Activated effector memory CD4-positive, alpha-beta T cell treated with Interleukin-2 at 50 U/mL for 16 hours (primary cell): ENCODE results near the gene NFYA.

ENCODE experiments used
- DNase-seq: peaks from one replicate; pipeline ENCODE4 v3.0.0-alpha.2; 2020

The NFYA gene

DNA sequence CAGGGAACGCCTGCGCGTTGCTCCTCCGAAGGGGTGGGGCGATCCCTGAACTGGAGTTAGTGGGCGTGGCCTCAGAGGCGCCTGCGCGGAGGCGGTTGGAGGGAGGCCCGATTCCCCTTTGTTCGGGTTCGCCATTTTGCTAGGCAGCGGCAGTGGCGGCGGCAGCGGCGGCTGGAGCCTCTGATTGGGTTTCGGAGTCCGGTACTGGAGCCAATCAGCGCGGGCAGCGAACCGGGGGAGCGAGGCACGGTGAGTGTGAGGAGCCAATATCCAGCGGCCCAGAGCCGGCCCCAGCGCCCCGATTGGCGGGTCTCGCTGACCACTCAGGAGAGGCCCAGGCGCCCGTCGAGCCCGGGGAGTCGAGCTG is at the start of gene NFYA:
TSS of gene NFYA (plus strand) at position 139 of the 367 bp plus-strand sequence. CDS start 6,116 bp downstream, outside the sequence.
- no peak for DNase-seq

DNA sequence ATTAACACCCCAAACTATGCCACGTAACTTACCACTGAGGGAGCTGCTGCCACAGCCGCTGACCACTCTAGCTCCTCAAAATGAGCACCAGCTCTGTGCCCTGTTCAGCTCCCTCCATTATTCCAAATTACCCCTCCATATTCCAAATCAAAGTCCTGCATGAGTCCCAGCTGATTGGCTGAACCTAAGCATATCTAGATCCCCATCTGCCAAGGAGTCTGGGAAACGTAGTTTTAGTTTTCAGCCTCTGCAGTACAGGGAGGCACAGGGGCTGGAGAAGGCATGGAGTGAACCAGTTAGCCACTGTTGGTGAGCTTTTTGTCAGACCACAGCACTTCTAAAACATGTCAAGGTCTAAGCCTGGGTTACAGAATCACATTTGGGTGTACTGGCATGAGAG is 49.7 kb upstream of the NFYA start:
- no peak for DNase-seq

DNA sequence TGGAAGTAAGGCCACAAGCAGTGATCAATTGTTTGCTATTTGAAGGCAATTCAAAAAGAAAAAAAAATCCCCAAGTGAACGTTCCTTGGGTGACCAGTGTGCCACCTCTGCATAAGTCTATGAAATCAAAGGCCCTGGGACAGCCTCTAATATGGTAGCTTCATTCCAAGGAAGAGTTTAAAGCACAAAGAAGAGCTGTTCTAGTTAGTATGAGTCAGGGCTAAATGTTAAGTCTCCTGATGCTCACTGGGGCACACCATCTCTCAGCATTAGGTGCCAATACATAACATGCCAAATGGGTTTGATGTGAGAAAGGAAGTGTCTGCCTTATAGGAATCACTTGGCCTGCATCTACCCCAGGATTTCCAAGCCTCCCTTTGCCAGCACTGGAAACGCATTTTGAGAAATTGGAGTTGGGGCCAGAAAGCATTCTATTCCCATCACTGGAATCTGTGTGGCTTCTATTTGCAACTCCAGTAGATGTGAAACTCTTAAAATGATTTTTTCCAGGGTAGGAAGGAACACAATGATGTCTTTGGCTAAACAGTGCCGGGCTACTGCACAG is 46.7 kb upstream of the NFYA start:
- no peak for DNase-seq

DNA sequence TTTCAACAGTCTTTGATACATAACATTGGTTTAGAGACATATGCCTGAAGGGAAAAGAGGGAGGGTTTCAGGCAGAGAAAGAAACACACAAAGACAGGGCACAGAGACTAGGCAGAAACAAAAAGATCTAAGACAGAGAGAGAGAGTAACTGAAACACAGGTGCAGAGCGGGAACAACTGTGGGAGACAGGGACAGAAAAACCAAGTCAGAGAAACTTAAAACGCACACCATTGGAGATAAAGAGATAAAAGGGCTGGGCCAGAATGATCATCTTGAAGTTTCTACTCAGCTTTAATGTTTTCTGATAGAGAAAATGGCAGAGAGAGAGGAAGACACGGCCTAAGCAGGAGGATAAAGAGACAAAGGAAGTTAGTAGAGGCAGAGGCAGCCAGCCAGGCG is 45.5 kb upstream of the NFYA start:
- DNase-seq, result no peak

DNA sequence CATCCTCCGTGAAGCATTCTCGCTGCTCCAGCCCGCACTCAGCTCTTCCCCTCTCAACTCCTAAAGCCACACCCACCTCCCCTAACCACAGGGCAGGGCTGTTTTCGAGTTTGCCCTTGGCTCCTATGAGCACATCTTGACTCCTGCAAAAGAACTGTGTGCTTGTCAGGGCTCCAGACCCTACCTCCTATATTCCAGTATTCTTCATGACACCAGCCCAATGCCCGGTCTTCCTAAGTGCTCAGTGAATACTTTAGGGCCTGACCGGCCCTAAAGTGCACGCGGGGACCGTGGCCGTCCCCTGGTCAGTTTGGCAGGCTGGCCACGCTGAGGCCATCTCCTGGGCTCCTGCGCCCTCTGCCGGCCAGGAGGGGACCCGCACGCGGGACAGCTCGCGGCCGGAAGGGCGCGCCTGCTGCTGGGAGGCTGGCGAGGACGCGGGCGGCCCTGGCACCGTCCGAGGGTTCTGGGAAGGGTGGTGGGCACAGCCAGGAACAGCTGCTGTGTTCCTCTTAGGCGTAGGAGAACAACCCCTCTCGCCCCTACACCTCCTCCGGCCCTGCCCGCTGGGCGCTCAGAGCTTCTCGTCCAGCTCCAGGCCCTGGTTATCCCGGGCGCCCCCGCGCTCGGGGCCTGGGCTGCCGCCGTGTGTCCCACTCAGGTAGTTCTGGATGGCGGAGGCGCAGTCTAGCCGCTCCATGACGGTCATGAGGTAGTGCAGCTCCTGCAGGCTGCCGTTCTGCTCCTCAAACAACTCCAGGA is 44.8 kb upstream of the NFYA start:
- DNase-seq, result peak; percentile 67

DNA sequence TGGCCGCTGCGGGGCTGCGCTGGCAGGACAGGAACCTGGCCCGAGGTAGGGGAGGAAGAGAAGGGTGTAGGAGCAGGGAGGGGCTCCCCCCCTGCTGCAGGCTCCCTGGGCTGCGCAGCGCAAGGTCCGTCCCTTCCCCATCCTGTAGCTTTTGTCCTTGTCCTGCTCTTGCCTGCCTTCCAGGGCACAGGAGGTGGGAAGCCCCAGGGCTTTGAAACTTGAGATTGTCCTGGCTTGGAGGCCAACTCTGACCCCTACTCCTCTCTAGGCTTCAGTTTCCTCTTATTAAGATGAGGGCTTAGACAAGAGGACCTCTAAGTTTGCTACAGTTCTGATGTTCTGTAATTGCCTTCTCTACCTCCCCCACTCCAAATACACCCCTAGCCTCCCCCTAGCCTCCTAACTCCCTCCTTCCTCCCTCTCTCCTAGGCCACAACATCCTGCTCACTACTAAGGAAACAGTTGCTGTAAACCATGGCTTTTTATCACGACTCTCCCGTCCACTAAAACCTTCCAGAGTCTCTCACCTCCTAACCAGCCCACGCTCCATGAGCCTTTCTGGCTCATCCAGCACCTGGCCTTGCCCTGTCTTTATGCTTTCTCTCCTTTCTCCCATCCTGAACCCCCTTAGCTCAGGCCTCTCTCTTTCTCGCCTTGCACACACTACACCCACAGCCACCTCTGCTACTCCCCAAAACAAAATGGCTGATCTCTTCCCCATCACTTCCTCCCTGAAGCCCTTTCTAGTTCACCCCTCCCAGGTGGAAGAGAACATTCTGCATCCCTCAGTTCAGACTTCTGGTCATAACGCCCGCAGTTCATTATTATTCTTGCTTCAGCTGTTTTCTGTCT is 44.0 kb upstream of the NFYA start:
- DNase-seq, result no peak

DNA sequence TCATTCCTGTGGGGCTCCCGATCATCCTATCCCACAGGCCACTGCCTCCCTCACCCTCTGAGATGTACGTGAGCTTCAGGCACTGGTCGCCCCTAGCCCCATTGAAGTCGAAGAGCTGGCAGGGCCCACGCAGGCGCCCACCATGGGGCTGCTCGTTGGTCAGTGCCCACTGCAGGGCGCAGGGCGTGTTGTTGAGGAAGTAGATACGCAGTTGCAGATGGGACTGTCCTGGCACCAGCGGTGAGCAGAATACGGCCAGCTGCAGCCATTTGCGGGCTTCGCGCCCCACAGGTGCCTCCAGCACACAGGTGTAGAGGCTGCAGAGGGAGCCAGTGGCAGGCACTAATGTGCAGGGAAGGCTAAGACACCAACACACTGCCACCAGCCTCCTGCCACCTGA is 39.9 kb upstream of the NFYA start:
- no peak for DNase-seq

DNA sequence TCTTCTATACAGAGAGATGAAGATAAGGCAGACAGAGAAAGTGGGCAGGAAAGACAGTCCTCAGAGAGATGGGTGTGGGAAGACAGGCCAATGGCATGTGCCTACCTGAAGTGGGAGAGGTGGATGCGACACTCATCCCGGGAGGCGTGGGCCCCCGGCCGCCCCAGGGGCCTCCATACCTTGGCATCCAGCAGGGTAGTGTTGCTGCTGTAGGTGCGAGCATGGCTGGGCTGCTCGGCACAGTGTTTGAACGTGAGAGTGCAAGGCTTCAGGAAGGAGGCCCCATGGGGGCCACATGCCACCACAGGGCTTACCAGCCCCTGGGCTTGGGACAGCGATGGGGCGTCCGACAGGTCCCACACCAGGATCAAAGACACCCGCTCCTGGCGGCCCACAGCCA is 39.0 kb upstream of the NFYA start:
- DNase-seq, result no peak

DNA sequence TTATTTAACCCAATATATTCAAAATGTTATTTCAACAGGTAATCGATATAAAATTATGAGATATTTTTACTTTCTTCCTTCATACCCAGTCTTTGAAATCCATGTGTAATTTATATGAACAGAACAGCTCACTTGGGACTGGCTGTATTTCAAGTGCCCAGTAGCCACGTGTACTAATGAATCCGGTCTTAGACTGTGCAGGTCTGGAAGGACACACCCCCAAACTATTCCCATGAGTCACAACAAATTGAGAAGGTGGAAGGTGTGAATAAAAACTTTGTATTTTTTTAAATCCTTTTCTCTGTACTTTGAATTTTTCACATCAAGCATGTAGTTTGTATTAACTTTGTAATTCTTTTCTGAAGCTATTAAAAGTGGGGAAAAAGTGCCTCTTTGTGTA is 36.6 kb upstream of the NFYA start:
- no peak for DNase-seq

DNA sequence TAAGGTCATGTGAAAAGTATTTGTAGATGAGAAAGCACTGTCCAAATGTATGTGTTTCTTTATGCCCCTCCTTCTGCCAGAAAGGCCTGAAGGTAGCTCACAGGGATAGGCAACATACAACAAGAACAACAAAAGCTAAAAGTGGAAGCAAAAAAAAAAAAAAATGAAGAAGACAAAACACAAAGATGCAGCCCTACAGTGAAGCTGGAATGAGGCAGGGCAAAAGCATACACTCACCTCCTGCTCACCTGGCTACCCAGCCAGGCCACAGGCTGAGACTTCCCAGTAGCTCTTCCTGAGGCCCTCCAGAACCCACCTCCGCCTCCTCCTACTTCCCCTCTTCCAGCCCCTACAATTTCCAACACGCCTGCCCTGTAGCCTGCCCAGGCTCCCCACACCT is 36.2 kb upstream of the NFYA start:
- DNase-seq, result no peak

DNA sequence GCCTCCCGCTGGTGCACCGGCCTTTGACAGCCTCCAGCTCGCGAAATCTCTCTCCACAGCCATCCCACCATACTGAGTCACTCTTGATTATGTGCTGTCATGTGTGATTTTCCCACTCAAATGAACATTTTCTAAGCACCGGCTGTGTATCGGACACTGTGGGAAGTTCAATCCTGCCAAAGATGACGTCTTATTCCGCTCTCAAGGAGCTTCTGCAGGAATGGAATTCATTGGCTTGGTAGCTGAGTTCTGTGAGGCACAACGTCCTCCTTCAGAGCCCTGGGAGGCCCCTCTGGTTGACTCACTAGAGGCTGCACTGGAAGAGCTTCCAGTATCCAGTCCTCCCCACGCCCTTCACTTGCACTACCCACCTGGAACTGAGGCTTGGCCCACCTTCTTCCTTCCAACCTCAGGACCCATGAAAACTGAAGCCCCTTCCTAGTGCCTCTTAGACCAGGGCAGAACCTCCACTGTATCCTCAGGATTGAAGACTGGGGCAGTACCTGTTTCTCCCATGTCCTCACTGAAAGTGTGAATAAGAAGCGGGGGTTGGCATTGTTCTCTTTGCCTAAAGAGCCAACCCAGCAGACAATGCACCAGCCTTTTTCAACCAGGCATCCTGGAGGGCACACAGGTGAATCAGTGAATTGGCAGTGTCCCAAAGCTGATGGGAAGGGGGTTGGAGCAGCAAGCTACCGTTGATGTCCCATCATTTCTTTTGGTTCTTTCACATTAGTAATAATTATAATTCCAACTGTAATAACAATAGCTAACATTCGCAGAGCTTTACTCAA is 35.5 kb upstream of the NFYA start:
- DNase-seq, result no peak

DNA sequence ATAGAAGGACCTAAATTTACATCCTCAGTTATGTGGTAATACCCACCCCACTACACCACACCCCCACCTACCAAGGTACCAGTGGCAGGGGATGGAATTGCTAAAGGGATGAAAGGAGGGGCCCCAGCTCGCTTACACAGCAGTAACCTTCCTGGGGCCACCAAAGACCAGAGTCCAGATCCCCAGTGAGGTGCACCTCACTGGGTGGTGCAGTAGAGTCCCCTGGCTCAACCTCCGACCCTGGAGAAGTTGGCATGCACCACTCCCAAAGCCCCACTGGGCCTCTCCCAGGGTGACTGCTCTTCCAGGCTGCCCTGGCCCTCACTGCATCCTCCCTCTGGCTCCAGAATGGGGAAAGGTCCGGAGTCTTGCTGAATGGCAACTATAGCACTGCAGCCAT is 34.6 kb upstream of the NFYA start:
- DNase-seq, result no peak

DNA sequence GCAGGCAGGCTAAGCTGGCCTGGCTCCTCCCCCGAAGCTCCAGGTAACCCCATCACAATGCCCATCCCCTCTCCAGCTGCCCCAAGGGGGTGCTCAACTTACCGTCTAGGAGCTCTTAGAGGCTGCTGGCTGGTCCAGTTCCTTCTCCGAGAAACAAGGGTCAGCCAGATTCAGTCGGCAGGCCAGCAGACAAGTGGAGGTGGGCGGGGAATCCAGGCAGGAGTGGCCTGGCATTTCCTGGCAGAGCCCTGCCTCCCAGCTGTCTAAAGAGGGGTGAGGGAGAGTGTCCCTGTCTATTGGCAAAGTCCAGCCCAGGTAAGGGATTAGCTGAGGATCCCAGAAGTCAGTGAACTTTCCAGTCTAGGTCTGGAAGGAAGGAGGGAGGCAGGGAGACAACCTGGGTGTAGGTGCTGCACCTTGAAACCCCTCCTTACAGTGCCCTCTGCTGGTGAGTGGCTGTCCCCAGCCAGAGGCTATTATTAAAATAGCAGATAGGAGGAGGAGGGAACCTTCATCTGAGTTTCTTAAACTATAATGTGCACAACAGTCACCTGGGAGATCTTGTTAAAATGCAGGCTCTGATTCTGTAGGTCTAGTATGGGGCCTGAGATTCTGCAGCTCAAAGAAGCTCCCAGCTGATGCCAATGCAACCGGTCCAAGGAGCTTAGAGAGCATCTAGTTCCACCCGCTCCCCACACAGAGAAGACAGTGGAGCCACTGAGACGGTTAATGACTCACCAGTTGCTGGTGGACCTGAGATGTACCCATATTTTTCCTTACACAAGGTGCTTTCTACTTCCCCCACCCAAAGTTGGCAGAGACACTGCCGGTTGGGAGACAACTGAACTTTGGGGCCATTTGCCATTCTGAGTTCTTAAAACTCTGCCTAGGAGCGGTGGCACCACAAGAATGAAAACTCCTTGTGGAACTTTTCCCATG is 33.4 kb upstream of the NFYA start, which contains the start of gene UNC5CL:
TSS of gene UNC5CL (minus strand) at position 162 of the 939 bp plus-strand sequence. CDS start 4,147 bp downstream, outside the sequence.
- DNase-seq, result peak; percentile 25

DNA sequence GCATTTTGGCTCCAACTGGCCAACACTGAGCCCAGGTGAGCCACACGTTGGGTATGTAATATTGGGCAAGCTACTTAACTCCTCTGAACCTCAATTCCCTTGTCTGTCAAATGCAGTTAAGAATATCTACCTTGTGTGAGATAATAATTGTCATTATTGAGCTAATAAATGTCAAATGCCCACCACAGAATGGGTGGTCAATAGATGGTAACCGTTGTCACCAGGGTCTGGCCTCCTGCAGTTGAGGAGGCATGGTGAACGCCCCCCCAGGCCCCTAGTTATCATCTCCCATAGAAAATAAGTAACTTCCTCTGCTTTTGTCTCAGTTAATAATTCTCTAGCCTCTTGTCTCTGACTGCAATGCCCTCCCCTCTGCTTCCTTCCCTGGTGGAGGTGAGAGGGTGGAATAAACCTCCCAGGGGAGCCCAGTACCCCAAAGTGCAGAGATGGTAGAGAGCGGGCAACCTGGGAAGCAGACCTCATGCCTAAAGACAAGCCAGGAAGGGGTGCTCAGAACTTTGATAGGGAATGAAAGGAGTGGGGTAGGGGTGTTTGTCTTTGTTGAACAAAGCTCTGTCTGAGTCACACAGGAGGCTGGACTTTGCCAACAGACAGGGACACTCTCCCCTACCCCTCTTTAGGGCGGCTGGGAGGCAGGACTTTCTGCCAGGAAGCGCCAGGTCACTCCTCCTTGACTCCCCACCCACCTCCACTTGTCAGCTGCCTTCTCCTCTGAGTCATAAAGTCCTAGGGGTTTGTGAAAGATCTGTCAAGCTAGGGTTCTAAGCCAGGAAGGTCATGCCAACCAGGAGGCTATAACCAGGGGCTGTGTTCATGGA is 32.5 kb upstream of the NFYA start:
- no peak for DNase-seq

DNA sequence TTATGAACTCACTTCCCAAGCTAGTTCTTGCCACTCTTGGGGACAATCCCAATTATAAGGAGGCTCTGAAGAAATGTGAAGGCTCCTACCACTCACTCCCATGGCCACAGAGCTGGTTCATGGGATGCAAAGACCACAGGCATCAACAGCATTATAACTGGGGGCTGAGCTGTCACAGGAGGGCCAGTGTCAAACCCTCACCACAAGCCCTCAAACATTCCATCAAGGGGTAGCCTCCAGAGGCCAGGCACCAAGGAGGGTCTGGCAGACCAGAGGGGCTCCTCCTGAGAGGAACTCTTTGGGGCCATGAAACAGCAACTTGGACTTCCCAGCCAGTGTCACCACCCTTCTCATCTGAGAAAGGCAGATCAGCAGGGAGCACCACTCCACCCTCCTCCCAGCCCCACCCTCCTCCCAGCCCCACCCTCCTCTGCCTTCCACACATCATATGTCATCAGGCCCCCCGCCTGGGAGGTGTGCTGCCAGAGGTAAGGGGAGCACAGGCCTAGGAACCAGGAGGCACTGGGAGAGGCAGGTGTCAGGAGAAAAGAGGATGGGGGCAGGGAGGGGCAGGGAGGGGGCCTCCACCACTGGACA is 31.7 kb upstream of the NFYA start:
- DNase-seq, result no peak

DNA sequence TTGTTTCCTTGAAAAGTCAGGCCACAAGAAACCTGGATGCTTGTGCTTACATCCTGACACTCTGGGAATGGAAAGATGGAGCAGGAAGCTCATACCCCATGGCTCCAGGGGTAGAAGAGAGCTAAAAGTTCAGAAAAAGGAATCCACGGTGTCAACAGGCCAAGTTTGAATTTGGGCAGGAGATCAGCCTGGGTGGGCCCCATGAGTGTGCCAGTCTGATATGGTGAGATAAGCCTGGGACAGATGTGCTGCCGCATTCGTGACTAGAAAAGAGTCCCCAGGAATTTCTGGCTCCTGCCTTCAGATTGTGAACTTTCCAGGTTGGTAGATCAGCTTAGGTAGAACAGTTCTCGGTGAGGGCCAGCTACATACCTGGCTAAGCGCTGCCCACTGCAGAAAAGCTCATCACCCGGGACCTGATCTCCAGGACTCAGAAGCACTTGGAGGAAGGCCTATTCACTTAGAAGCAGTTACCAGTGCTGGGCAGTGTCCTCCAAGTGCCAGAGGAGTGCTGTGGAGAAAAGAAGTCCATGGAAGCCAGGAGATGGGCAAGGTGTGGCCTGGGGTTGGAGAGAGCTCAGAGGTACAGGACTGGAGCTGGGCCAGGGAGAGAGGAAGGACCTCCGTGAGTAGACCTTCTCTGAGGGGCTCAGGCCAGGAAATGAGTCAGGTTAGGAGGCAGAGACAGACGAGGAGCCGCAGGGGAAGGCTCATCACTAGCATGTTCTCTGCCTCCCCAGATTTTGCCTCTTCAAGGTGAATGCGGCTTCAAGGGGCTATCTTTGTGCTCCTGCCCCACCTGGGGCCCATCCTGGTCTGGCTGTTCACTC is 30.3 kb upstream of the NFYA start, which contains the start of gene TSPO2:
TSS of gene TSPO2 (plus strand) at position 242 of the 830 bp plus-strand sequence. CDS start at position 761, 519 bp downstream.
- no peak for DNase-seq

DNA sequence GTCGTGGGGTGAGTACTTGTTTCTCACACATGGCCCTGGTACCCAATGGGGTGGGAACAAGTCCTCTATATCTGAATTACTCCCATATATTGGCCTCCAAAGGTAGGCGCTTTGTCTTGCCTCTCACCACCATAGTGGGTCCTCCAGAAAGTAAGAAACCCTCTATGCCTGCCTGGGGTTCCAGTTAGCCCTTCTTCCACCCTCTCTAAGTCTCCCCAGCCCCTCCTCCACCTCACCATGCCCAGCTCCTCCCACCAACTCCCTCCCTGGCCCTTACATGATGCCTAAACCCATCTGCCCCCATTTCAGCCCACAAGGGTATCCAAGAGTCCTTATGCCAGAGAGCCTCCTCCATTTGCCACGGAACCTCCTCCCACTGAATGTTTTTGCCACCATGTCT is 29.6 kb upstream of the NFYA start:
- DNase-seq, result no peak

DNA sequence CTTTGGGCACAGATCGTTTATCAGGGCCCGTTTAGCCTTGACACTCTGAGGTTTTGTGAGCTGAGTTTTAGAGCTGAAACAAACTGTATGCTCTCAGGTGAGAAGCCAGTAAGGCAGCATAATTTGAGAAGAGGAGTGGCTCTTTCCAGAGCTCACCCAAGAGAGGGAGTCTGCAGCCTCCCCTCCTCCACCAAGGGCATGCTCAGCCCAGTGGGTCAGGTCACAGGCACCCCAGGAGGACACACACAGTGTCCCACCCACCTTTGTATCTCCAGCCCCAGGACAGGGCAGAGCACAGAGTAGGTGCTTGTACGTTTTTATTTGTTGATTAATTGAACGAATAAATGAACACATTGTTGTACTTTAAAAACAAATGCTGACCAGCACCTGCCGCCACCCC is 27.1 kb upstream of the NFYA start:
- DNase-seq, result no peak

DNA sequence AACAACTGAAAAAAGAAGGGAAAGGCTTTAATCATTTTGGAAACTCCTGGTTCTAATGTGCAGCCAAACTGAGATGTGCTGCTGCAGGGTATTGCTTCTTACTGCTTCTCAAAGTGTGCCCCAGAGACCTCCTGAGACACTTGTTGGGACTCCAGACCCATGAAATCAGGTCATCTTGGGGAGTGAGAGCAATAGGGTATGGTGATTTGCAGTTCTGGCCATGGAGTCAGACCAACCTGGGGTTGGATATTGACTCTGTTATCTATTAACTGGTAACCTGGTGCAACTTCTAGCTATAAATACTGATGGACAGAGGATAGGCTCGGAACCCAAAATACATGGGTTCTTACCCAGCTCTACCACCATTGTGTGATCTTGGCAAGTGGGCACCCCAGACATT is 26.7 kb upstream of the NFYA start:
- no peak for DNase-seq
